Body of pancreas (tissue), 4 donors: ENCODE data around the gene ELP4. TPM values are rescaled to one million over a fixed set of nuclear protein-coding genes. Genes with fewer than 3 reads are reported as not detected.

ENCODE experiments used
- ATAC-seq: fragments of 150-250 bp; one replicate; pipeline ENCODE4 v1.9.1; 2016
- DNase-seq, 4 donors: peaks; one replicate each; pipeline ENCODE4 v3.0.0-alpha.2; 2019
- H3K27ac ChIP-seq, 4 donors: fragments of 200-600 bp; sonication (generic); 1 replicate in 3 of 4; 2 replicates in 1 of 4; pipeline versions ENCODE4 v1.5.1 to v1.6.1; 2016 to 2019; ENCODE audit warnings: mild to moderate bottlenecking in 1 of 4, mixed read lengths in 1 of 4, moderate library complexity in 1 of 4
- H3K27me3 ChIP-seq, 2 donors: fragments of 200-600 bp; sonication (generic); one replicate each; pipeline ENCODE4 v1.6.0; 2016; ENCODE audit warnings: mild to moderate bottlenecking in 1 of 2
- H3K36me3 ChIP-seq, 2 donors: fragments of 200-600 bp; sonication (generic); replicated peaks in 1 of 2; 2 replicates each; pipeline ENCODE4 v1.5.1; 2016; ENCODE audit warnings: low read depth in 2 of 2; ENCODE audit not compliant: insufficient read depth in 1 of 2
- H3K4me1 ChIP-seq: fragments of 200-600 bp; sonication (generic); one replicate; pipeline ENCODE4 v1.6.0; 2016
- H3K4me3 ChIP-seq, 2 donors: fragments of 200-600 bp; sonication (generic); 1 replicate in 1 of 2; 2 replicates in 1 of 2; pipeline ENCODE4 v1.5.1; 2016 to 2019
- H3K9me3 ChIP-seq, 3 donors: fragments of 200-600 bp; sonication (generic); 1 replicate in 2 of 3; 2 replicates in 1 of 3; pipeline ENCODE4 v1.5.1; 2016
- POLR2A ChIP-seq, 3 donors: fragments of 450-650 bp; IDR thresholded peaks; one replicate each; pipeline ENCODE4 v1.6.1; 2016; ENCODE audit warnings: antibody characterized with exemption in 3 of 3, mild to moderate bottlenecking in 2 of 3
- WGBS, 2 donors: methylation state at CpG; one replicate each; pipeline ENCODE4 v1.1.5; 2017; 5-methylcytosine and 5-hydroxymethylcytosine counted together
- intact Hi-C: fragments of 100-400 bp; cut with DNase I; formaldehyde crosslinking; loops from one replicate; pipeline ENCODE4 v1.15.1; 2023
- total RNA-seq, 2 donors: library from RNA; depleted of rRNA; stranded (reverse); fragments of >200 nt; gene quantifications; one replicate each; pipeline ENCODE4 v1.1.0, GENCODE V29; 2016
- TF ChIP-seq, protein P1 (sequence below), 7 experiments: fragments of 450-650 bp in 4 of 7; fragments of 200-600 bp in 3 of 7; sonication (generic) in 3 of 7; IDR thresholded peaks; one replicate each; pipeline ENCODE4 v1.5.1; 2016 to 2019; ENCODE audit warnings: antibody characterized with exemption in 7 of 7

Gene ELP4
- total RNA-seq, 2 donors from 2014 or later = 20.2 to 33.3 TPM

DNA sequence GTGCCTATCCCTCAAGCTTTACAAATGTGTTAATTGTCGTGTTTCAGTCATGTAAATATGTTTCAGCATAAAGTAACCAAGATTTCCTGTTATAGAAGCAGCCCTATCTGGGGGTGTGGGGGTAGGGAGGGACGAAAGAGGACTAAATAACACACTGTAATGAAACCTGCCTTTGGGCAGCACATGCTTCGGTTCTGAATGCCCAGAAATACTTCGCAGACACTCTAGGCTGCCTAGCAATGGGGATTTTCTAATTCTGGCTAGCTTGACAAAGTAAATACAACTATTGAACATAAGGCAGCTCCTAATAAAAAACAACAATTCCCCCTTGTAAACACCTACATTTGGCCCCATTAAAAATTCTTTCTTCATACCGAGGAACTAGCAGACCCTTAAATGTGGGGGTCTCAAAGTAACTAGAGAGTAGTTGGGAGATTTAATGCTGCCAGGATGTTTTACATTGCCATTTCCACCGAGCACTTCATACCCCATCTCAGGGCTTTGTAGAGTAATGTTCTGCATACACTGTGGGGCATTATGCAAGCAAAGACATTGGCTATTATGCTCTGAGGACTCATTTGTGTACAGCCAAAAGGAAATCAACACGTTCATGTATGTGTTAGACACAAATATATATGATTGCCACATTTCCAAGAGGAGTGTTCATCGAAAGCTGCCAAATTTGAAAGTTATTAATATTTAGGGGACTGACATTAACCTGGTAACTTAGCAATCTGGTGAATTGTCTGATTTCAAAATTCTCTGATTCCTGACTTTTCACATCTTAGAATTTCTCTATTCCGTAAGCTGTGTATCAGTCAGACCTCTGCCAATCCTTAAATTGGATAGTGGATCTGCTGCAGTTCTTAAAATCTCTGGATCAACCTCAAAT lies 259.4 kb downstream of the ELP4 start:
- Histone ChIP-seq H3K36me3 (no peaks in the 10 kb centered on the region), H3K4me3 (no peak overlapping the region), H3K9me3 (no peaks in the 10 kb centered on the region), H3K27me3 (no peaks in the 10 kb centered on the region), H3K27ac (no peak overlapping the region), H3K4me1 (no peaks in the 10 kb centered on the region)
- ATAC-seq (no peak), DNase-seq (no peak)
- TF ChIP-seq POLR2A (IDR thresholded peaks at IDR 0.05) = no peak
- TF ChIP-seq, protein P1, sequence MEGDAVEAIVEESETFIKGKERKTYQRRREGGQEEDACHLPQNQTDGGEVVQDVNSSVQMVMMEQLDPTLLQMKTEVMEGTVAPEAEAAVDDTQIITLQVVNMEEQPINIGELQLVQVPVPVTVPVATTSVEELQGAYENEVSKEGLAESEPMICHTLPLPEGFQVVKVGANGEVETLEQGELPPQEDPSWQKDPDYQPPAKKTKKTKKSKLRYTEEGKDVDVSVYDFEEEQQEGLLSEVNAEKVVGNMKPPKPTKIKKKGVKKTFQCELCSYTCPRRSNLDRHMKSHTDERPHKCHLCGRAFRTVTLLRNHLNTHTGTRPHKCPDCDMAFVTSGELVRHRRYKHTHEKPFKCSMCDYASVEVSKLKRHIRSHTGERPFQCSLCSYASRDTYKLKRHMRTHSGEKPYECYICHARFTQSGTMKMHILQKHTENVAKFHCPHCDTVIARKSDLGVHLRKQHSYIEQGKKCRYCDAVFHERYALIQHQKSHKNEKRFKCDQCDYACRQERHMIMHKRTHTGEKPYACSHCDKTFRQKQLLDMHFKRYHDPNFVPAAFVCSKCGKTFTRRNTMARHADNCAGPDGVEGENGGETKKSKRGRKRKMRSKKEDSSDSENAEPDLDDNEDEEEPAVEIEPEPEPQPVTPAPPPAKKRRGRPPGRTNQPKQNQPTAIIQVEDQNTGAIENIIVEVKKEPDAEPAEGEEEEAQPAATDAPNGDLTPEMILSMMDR (IDR thresholded peaks at IDR 0.05) = no peak
- 83 to 90% methylated on average over 9 of the region's 9 CpGs for whole genome bisulfite sequencing, 2 donors
- intact Hi-C loops = no loop called here

DNA sequence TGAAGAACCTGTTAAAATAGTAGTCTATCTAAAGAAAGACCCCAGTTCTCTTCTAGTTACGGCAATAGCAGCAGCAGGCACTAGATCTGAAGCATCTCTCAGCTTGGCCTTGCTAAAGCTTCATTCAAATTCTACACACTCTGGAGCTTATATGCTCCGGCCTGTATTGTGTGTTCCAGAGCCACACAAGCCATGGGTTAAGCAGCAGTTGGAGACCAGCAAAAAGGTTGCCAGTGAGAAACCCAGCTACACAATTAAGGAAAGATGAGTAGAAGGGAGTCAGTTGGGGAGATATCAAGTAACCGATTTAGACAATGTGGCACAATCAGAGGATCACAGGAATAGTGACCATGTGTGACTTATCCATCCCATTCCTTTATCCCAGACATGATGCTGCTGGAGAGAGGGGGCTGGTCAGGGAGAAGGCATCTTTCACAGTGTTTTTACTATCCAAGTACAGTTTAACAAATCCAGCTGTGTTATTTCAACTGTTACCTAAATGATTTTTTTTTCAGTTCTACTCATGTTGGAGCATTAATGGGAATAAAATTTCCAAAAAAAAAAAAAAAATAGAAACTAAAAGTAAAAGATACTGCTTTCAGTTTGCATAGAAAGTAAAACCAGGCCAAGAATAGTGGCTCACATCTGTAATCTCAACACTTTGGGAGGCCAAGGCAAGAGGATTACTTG lies 260.6 kb downstream of the ELP4 start:
- TF ChIP-seq POLR2A (IDR thresholded peaks at IDR 0.05) = no peak
- TF ChIP-seq, protein P1 (IDR thresholded peaks at IDR 0.05) = no peak
- no peaks in the 10 kb centered on the region for H3K27me3 ChIP-seq
- no peaks in the 10 kb centered on the region for H3K9me3 ChIP-seq
- no peak for ATAC-seq
- DNase-seq = no peak
- intact Hi-C loops = no loop called here
- no peaks in the 10 kb centered on the region for H3K36me3 ChIP-seq
- no peaks in the 10 kb centered on the region for H3K4me1 ChIP-seq
- WGBS, 2 donors = 94 to 97% methylated on average over 3 of the region's 3 CpGs
- H3K27ac ChIP-seq = no peak overlapping the region
- H3K4me3 ChIP-seq = no peak overlapping the region

DNA sequence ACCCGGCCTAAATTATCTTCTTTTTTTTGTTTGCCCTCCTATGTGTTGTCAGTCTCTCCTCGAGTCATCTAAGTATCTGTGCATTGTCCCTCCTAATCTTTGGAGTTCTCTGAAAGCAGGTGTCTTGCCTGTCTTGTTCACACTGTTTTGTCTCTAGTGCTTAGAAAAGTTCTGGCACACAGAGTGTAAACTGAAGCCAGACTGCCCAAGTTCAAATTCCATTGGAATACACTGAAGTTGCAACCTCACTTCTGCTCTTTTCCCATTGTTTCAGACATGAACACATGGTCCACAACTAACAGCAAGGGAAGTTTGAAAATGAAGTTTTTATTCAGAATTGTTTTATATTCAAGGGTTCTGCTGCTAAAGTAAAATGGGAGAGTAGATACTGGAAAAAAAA lies 262.8 kb downstream of the ELP4 start:
- 79 to 91% methylated on average over 2 of the region's 2 CpGs for WGBS, 2 donors
- Histone ChIP-seq H3K4me1 (no peaks in the 10 kb centered on the region), H3K27me3 (no peaks in the 10 kb centered on the region), H3K27ac (no peak overlapping the region), H3K9me3 (no peaks in the 10 kb centered on the region), H3K36me3 (no peaks in the 10 kb centered on the region), H3K4me3 (no peak overlapping the region)
- DNase-seq (no peak), ATAC-seq (no peak)
- intact Hi-C loops = no loop called here
- TF ChIP-seq, protein P1 (IDR thresholded peaks at IDR 0.05) = no peak
- no peak for TF ChIP-seq POLR2A (IDR thresholded peaks at IDR 0.05)

DNA sequence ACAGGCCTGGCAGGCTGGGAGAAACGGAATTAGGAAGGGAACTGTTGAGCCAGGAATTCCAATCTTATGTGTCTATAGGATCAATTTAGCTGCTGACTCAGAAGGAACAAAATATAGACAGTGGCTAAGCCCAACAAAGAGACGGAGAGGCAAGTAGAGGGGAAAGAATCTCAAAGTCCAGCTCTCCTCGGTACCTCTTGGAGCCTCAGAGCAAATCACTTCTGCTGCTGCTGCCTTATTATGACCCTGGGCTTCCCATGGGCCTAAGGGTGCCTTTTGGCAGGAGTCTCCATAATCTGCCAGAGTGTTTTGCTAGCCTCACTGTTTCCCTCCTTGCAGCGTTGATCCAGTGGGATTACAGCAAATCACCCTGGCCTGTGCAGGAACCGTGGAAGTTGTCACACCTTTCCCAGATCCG lies 269.8 kb downstream of the ELP4 start:
- intact Hi-C loops = no loop called here
- Histone ChIP-seq H3K27me3 (no peaks in the 10 kb centered on the region), H3K9me3 (no peaks in the 10 kb centered on the region), H3K4me1 (no peaks in the 10 kb centered on the region), H3K27ac (no peak overlapping the region), H3K4me3 (no peak overlapping the region), H3K36me3 (no peaks in the 10 kb centered on the region)
- TF ChIP-seq, protein P1 (IDR thresholded peaks at IDR 0.05) = no peak
- no peak for TF ChIP-seq POLR2A (IDR thresholded peaks at IDR 0.05)
- DNase-seq (no peak), ATAC-seq (no peak)
- WGBS, 2 donors = 68 to 74% methylated on average over 6 of the region's 6 CpGs
